HCT116 (cell line): ENCODE data around the gene NCOR1. TPM values are rescaled to one million over a fixed set of nuclear protein-coding genes. Genes with fewer than 3 reads are reported as not detected.
"Not testable (repeated sequence)": the region's sequence is repeated elsewhere in the genome, so short reads cannot be mapped to it uniquely, and the experiment has no call there.

Experiments
- ATAC-seq: fragments of 200-7000 bp; cut with Tn5 transposase; 2 replicates; pipeline ENCODE4 v1.9.1; 2020; ENCODE audit warnings: mild to moderate bottlenecking, moderate library complexity
- BruUV-seq: library from RNA; stranded (reverse); fragments of 400-500 nt; replicated peaks from 2 replicates; lab custom pipeline; 2021; lab: Mats Ljungman, UMichigan
- CTCF ChIA-PET: fragments of 300-600 bp; sonication (Branson Sonifier 250); formaldehyde crosslinking; loops from one replicate; lab custom pipeline; 2021; ENCODE audit warnings: antibody characterized with exemption; lab: Charles Lee
- POLR2A ChIA-PET: fragments of 300-600, 350-600 bp; sonication (Branson Sonifier 250); formaldehyde crosslinking; loops from one replicate; lab custom pipeline; 2021; ENCODE audit warnings: antibody characterized with exemption; lab: Charles Lee
- RAD21 ChIA-PET, 2 experiments: fragments of 300-600 bp; sonication (Branson Sonifier 250); formaldehyde crosslinking; loops; one replicate each; lab custom pipeline; 2023; ENCODE audit warnings: low total read pairs in 2 of 2; ENCODE audit not compliant: uncharacterized antibody in 2 of 2, unreplicated experiment in 2 of 2, low non-redundant PET in 1 of 2; lab: Charles Lee
- DNase-seq: peaks from one replicate; pipeline ENCODE4 v3.0.0-alpha.2; 2010; ENCODE audit warnings: low read depth, low spot score
- H2AFZ ChIP-seq: fragments of 200-600 bp; shearing (Covaris generic), sonication (generic); 2 replicates; pipeline ENCODE4 v1.6.1; 2017; ENCODE audit warnings: low read depth, mixed run types, mixed read lengths, antibody characterized with exemption, low read length; ENCODE audit not compliant: poor library complexity, severe bottlenecking
- H3K27ac ChIP-seq: 2 replicates; pipeline ENCODE4 v1.5.1; 2012; ENCODE audit warnings: low read depth, low read length
- H3K27me3 ChIP-seq: fragments of 200-600 bp; sonication (generic); 2 replicates; pipeline ENCODE4 v1.6.1; 2016; ENCODE audit warnings: mixed run types, low read length, mixed read lengths; ENCODE audit not compliant: insufficient read depth
- H3K36me3 ChIP-seq, 2 experiments: fragments of 200-500 bp in 1 of 2; fragments of 200-600 bp in 1 of 2; sonication (Bioruptor generic) in 1 of 2; sonication (generic) in 1 of 2; 2 replicates each; pipeline versions ENCODE4 v1.5.1 to v1.6.1; 2014 to 2016; ENCODE audit warnings: low read length in 2 of 2, inconsistent platforms in 1 of 2, mixed read lengths in 1 of 2, mixed run types in 1 of 2; ENCODE audit not compliant: insufficient read depth in 2 of 2, control insufficient read depth in 1 of 2
- H3K4me1 ChIP-seq, 2 experiments: fragments of 200-600 bp in 1 of 2; sonication (generic) in 1 of 2; 2 replicates each; pipeline versions ENCODE4 v1.5.1 to v1.6.1; 2012 to 2017; ENCODE audit warnings: low read length in 2 of 2, inconsistent platforms in 1 of 2, mild to moderate bottlenecking in 1 of 2, mixed read lengths in 1 of 2, mixed run types in 1 of 2, moderate library complexity in 1 of 2; ENCODE audit not compliant: insufficient read depth in 2 of 2, control insufficient read depth in 1 of 2
- H3K4me2 ChIP-seq: fragments of 200-600 bp; sonication (generic); 2 replicates; pipeline ENCODE4 v1.6.1; 2017; ENCODE audit warnings: mixed run types, low read length, mixed read lengths
- H3K4me3 ChIP-seq, 2 experiments: fragments of 200-600 bp in 1 of 2; sonication (generic) in 1 of 2; replicated peaks in 1 of 2; 2 replicates each; pipeline ENCODE4 v1.5.1; 2011 to 2016; ENCODE audit warnings: low read length in 2 of 2, control low read depth in 1 of 2, low read depth in 1 of 2, mild to moderate bottlenecking in 1 of 2, mixed read lengths in 1 of 2, mixed run types in 1 of 2
- H3K79me2 ChIP-seq: fragments of 200-600 bp; sonication (generic); 2 replicates; pipeline ENCODE4 v1.6.1; 2017; ENCODE audit warnings: mild to moderate bottlenecking, mixed run types, low read length, moderate library complexity, mixed read lengths; ENCODE audit not compliant: insufficient read depth
- H3K9ac ChIP-seq: fragments of 200-600 bp; sonication (generic); 2 replicates; pipeline ENCODE4 v1.6.1; 2016; ENCODE audit warnings: low read length, mixed read lengths
- H3K9me2 ChIP-seq: fragments of 200-600 bp; sonication (generic), shearing (Covaris generic); 2 replicates; pipeline ENCODE4 v1.6.1; 2017; ENCODE audit warnings: mixed run types, mild to moderate bottlenecking, moderate library complexity; ENCODE audit not compliant: insufficient read depth
- H3K9me3 ChIP-seq, 2 experiments: fragments of 200-500 bp in 1 of 2; fragments of 200-600 bp in 1 of 2; sonication (Bioruptor generic) in 1 of 2; sonication (generic) in 1 of 2; 2 replicates each; pipeline ENCODE4 v1.6.1; 2014 to 2017; ENCODE audit warnings: low read length in 2 of 2, mixed read lengths in 2 of 2, inconsistent platforms in 1 of 2, low read depth in 1 of 2, mild to moderate bottlenecking in 1 of 2, mixed run types in 1 of 2, moderate library complexity in 1 of 2; ENCODE audit not compliant: control insufficient read depth in 1 of 2, insufficient read depth in 1 of 2
- H4K20me1 ChIP-seq: fragments of 200-600 bp; sonication (generic), shearing (Covaris generic); 2 replicates; pipeline ENCODE4 v1.6.1; 2017; ENCODE audit warnings: mixed run types, mild to moderate bottlenecking, moderate library complexity; ENCODE audit not compliant: insufficient read depth
- CBX3 ChIP-seq: IDR thresholded peaks from 2 replicates; pipeline ENCODE4 v1.6.1; 2012; ENCODE audit warnings: low read depth
- CTCF ChIP-seq, 3 experiments: fragments of 200-600 bp in 1 of 3; sonication (generic) in 1 of 3; IDR thresholded peaks in 2 of 3; conservative IDR thresholded peaks in 1 of 3; 2 replicates each; pipeline ENCODE4 v1.5.1; 2012 to 2017; ENCODE audit warnings: low read depth in 2 of 3, low read length in 2 of 3, antibody characterized with exemption in 1 of 3, borderline replicate concordance in 1 of 3, control low read depth in 1 of 3, mild to moderate bottlenecking in 1 of 3, mixed read lengths in 1 of 3, mixed run types in 1 of 3, moderate library complexity in 1 of 3; ENCODE audit not compliant: insufficient read depth in 1 of 3
- POLR2AphosphoS5 ChIP-seq: IDR thresholded peaks from 2 replicates; pipeline ENCODE4 v1.6.1; 2011; ENCODE audit warnings: mild to moderate bottlenecking, low read depth, low read length, moderate library complexity
- SIN3A ChIP-seq: IDR thresholded peaks from 2 replicates; pipeline ENCODE4 v1.6.1; 2012; ENCODE audit warnings: low read depth
- YY1 ChIP-seq: IDR thresholded peaks from 2 replicates; pipeline ENCODE4 v1.6.1; 2011; ENCODE audit warnings: low read length, low read depth, moderate library complexity, mild to moderate bottlenecking; ENCODE audit not compliant: insufficient replicate concordance; ENCODE audit errors: extremely low read depth
- ZNF274 ChIP-seq: fragments of 200-500 bp; sonication (Bioruptor generic); IDR thresholded peaks from 2 replicates; pipeline ENCODE4 v1.6.1; 2014; ENCODE audit warnings: mild to moderate bottlenecking, low read depth, low read length, inconsistent platforms
- intact Hi-C: fragments of 100-400 bp; cut with micrococcal nuclease; formaldehyde crosslinking; loops from 2 replicates; pipeline ENCODE4 v1.10.0; 2022
- total RNA-seq: library from RNA; stranded (reverse); gene quantifications from one replicate; pipeline ENCODE4 v1.2.1, GENCODE V29; 2021; ENCODE audit not compliant: unreplicated experiment

The NCOR1 gene
- total RNA-seq, 1 experiment from 2014 or later = 43.7 TPM

DNA sequence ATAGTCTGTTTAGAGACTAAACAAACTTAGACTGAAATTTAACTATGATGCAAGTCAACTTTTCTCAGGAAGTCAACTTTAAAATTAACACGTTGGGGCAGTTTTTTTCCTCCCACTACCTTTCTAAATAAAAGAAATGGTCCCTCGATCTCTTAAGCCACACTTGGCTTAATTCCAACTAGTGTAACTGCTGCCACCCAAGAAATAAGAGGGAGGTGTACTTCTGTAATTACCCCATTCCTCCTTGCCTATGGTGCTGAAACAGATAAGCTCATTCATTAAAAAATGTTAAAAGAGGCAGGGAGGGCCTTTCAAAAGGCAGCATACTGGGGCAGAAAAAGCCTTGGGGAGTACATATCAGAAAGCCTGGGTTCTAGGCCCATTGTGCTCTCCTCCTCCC is 59.8 kb downstream of the NCOR1 start:
- no peaks in the 10 kb centered on the region; the same call in 1 of the 2 replicates for H4K20me1 ChIP-seq
- DNase-seq (no peak), ATAC-seq (no peak)
- H3K4me3 ChIP-seq = no peak overlapping the region
- intact Hi-C loops = no loop called here
- H3K27me3 ChIP-seq = no peaks in the 10 kb centered on the region
- no peaks in the 10 kb centered on the region for H3K9me3 ChIP-seq
- peaks cover 2 to 8% of the 10 kb centered on the region in 2 experiments for H3K4me1 ChIP-seq
- peaks cover 13% of the 10 kb centered on the region for H3K79me2 ChIP-seq
- H3K9me2 ChIP-seq = no peaks in the 10 kb centered on the region
- no peak overlapping the region for H2AFZ ChIP-seq
- H3K4me2 ChIP-seq = no peak overlapping the region
- H3K9ac ChIP-seq = no peak overlapping the region
- POLR2A ChIA-PET = no interaction called here
- BruUV-seq = no TSS peak
- CTCF ChIA-PET = no interaction called here
- RAD21 ChIA-PET = no interaction called here
- H3K36me3 ChIP-seq = peaks cover 0 to 21% of the 10 kb centered on the region in 2 experiments; a peak in 3 of 4 replicates
- H3K27ac ChIP-seq = no peak overlapping the region
- TF ChIP-seq POLR2AphosphoS5 (no peak), YY1 (no peak), SIN3A (no peak), CTCF (IDR thresholded peaks at IDR 0.05 in 2 of 3, conservative IDR thresholded peaks at IDR 0.05 in 1 of 3; ENCODE audit: borderline replicate concordance in 1 of 3, insufficient read depth in 1 of 3, low read depth in 2 of 3, low read length in 2 of 3) (no peak), ZNF274 (no peak), CBX3 (no peak)

- H4K20me1 ChIP-seq, H3K27ac ChIP-seq, H3K4me3 ChIP-seq, BruUV-seq, H2AFZ ChIP-seq, RAD21 ChIA-PET, intact Hi-C loops, CTCF ChIA-PET, H3K9me2 ChIP-seq, DNase-seq, POLR2A ChIA-PET, H3K4me2 ChIP-seq, H3K79me2 ChIP-seq, ATAC-seq, H3K9ac ChIP-seq, H3K27me3 ChIP-seq, H3K9me3 ChIP-seq: not testable (repeated sequence)
- H3K4me1 ChIP-seq = peaks cover 6 to 14% of the 10 kb centered on the region in 2 experiments
- H3K36me3 ChIP-seq = peaks cover 10 to 18% of the 10 kb centered on the region in 2 experiments; a peak in 2 of 4 replicates
Observed at GRCh38 chr17:16152326-16152725, 63.0 kb downstream of the NCOR1 start.
